ENCODE data around the gene TCF7L1.
"Not testable (repeated sequence)": the region's sequence is repeated elsewhere in the genome, so short reads cannot be mapped to it uniquely, and the experiment has no call there.

The TCF7L1 gene

DNA sequence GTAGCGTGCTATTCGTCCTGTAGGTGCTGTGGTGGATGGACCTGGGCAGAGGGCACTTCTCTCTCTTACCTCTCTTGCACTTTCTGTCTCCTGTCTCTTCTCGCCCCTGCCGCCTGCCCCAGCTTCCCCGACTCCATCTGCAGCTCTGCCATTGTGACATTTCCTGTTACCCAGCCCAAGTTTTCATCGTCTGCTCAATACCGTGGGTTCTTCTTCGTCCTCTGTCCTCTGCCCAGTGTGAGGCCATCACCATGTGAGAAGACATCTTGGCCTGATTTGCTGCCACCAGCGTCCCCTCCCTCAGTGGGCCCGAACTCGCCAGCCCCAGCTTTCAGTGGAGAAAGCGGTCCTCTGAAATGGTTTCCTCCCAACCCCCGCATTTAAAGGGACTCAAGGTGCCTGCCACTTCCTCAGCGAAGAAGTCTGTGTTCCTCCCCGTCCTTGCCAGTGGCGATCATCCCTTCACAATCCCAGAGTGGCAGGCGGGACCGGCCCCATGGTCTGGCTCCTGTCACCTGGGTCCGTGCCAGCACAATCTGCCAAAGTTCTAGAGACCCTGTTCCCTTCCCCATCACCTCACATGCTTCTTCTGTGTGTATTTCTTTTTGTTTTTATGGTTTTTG lies 176.6 kb downstream of the TCF7L1 start:
- DNase-seq: no peak
- Mint-ChIP-seq H3K4me3 (peak overlapping the region; percentile 71 to 88), H3K4me1 (peaks cover 56% of the 10 kb centered on the region)

GRCh38 chr2:85310330-85310729 lies 177.1 kb downstream of the TCF7L1 start:
- peak overlapping the region; percentile 71 to 88 for H3K4me3 Mint-ChIP-seq
- no peaks in the 10 kb centered on the region for H3K9me3 Mint-ChIP-seq
- ATAC-seq (no peak), DNase-seq (no peak)
- H3K4me1 Mint-ChIP-seq: peaks cover 58% of the 10 kb centered on the region
- peak overlapping the region in 1 of 2 donors; percentile 86 for H3K27ac Mint-ChIP-seq
- H3K27me3 Mint-ChIP-seq: no peaks in the 10 kb centered on the region

More for the DNA sequence above, 176.6 kb downstream of the TCF7L1 start:
- Mint-ChIP-seq H3K27ac (peak overlapping the region; percentile 30 to 86), H3K9me3 (no peaks in the 10 kb centered on the region), H3K27me3 (no peaks in the 10 kb centered on the region)
- ATAC-seq: peak; percentile 19

DNA sequence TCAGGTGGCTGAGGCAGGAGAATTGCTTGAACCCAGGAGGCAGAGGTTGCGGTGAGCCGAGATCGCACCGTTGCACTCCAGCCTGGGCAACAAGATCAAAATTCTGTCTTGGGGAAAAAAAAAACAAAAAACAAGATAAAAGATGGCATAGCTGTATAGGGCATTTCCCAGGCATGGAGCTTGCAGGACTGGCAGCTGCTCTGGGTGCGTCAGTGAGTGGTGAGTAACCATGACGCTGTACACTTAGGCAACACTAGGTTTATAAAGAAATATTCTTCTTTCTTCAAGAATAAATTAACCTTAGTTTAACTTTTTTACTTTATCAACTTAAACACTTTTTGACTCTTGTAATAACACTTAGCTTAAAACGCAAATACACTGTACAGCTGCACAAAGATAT lies 179.2 kb downstream of the TCF7L1 start:
- Mint-ChIP-seq H3K4me1 (peaks cover 47% of the 10 kb centered on the region), H3K27me3 (no peaks in the 10 kb centered on the region), H3K9me3 (no peaks in the 10 kb centered on the region), H3K27ac (peak overlapping the region in 1 of 2 donors; percentile 8), H3K4me3 (no peak overlapping the region)
- ATAC-seq (no peak), DNase-seq (no peak)

DNA sequence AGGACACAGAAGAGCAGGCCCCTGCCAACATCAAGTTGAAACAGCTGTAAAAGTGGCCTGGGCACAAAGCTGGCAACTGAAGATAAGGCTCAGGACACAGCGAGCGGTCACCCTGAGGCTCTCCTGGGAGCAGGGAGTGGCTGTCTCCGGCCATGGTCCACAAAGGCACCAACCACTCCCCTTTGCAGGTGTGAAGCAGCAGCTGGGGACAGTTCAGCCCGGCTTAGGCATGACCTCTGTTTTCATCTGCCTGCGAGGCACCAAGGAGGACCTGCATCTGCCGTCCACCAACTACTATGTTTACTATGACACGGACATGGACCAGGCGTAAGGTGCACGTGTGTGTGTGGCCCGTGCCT lies 181.7 kb downstream of the TCF7L1 start:
- H3K27me3 Mint-ChIP-seq: no peaks in the 10 kb centered on the region
- DNase-seq (no peak), ATAC-seq (no peak)
- no peak overlapping the region for H3K4me3 Mint-ChIP-seq
- H3K27ac Mint-ChIP-seq: peak overlapping the region in 1 of 2 donors; percentile 41
- no peaks in the 10 kb centered on the region for H3K9me3 Mint-ChIP-seq
- H3K4me1 Mint-ChIP-seq: peaks cover 46% of the 10 kb centered on the region

DNA sequence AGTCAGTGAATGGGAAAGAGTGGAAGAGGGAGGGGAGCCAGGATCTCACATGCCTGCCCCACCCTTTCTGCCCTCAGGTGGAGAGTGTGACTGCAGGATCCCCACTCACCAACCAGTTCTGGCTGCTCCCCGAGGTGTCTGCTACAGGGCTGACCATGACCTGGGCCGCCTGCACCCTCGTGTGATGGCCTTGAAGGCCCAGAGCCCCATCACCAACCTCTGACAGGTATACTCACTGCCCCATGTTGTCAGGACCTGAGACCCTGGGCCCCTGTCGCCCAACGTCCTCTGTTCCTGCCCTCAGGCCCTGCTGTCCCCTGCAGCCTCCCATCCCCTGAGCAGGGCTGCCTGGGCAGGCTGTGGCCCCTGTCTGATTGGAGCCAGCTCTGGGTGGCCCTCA lies 182.7 kb downstream of the TCF7L1 start:
- H3K27me3 Mint-ChIP-seq, DNase-seq, H3K9me3 Mint-ChIP-seq, H3K4me3 Mint-ChIP-seq, ATAC-seq: not testable (repeated sequence)
- Mint-ChIP-seq H3K4me1 (peaks cover 49% of the 10 kb centered on the region), H3K27ac (peak overlapping the region in 1 of 2 donors; percentile 87)

DNA sequence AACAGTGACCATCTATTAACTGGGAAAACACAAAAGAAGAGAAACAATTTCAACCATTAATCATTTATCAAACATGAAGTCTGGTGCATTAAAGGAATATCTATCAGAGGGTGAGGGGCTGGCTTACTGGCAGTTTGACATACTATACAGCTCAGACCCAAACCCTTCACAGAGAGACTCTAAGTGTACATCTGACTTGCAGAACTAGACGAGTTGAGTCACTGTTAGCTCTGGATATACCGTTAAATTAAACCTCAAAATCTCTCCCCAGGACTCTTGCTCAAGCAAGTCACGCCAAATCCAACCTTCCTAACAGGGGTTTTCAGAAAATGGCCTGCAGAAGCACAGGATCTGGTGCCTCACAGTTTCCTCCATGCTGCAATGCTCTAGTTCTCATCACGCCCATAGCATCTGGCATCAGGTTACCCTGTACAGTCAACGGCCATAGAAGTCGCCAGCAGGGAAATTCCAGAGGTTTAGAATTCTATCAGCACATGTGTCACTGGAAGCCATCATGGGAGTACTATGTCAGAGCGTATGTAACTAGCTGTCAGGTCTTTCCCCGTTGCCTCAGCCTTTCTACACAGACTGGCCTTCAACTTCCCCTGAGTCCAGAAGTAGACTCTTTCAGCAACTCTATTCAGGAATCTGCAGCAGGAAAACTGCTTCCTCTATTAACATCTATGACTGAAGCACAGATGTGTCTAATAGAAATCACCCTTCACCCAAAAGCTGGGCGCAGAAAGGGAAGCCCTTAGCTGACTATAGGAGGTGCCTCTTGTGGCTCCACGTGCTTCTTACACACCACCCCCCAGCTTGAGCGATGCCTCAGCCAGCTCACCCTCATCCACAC lies 185.3 kb downstream of the TCF7L1 start:
- Mint-ChIP-seq H3K4me3 (peak overlapping the region; percentile 47 to 63), H3K27me3 (no peaks in the 10 kb centered on the region), H3K27ac (peak overlapping the region; percentile 44 to 87), H3K9me3 (no peaks in the 10 kb centered on the region), H3K4me1 (peaks cover 72% of the 10 kb centered on the region)
- ATAC-seq (peak; percentile 94), DNase-seq (peak in 1 of 2 donors; percentile 66)

DNA sequence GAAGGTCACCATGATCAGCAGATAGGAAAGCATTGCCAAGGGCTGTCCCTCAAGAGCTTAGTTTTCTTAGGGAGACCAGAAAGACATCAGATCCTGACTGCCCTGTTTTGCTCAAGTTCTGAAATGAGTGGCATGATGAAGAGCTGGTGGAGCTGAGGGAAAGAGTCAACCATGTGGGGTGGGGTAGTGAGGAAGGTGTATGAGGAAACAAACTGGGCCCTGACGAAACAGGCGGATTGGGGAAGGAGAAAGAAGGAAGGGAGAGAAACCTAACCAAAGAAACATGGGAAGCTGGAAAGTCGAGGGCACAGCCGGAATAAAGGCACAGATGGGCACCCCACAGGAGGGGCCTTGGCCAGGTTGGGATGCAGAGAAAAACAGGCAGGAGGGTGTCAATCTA lies 186.6 kb downstream of the TCF7L1 start:
- H3K4me1 Mint-ChIP-seq: peaks cover 75% of the 10 kb centered on the region
- DNase-seq: no peak
- peak overlapping the region; percentile 47 to 63 for H3K4me3 Mint-ChIP-seq
- no peaks in the 10 kb centered on the region for H3K9me3 Mint-ChIP-seq
- no peak for ATAC-seq
- H3K27me3 Mint-ChIP-seq: no peaks in the 10 kb centered on the region
- peak overlapping the region; percentile 10 to 55 for H3K27ac Mint-ChIP-seq

DNA sequence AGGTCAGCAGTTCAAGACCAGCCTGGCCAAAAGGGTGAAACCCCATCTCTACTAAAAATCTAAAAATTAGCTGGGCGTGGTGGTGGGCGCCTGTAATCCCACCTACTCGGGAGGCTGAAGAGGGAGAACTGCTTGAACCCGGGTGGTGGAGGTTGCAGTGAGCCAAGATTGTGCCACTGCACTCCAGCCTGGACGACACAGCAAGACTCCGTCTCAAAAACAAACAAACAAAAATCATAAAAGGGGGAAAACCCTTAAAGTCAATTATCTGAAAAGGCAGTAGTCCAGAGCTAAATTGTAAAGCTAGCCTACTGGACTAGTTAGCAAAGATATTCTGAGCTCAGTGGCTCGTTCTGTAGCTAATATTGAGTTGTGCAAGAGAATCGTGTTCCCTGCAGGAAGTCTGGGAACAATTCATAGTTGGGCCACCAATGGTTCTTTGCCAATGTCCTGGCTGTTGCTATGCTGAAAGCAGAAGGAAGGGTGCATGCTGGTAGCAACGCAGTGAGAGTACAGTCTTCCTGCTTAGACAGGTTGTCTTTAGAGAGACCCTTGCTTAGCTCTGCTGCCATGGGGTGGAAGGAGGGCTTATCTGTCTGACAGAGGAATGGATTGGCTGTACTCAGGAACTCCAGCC lies 190.3 kb downstream of the TCF7L1 start:
- Mint-ChIP-seq H3K4me1 (peaks cover 69% of the 10 kb centered on the region), H3K27ac (peak overlapping the region in 1 of 2 donors; percentile 61), H3K4me3 (peak overlapping the region; percentile 95 to 97), H3K27me3 (no peaks in the 10 kb centered on the region), H3K9me3 (no peaks in the 10 kb centered on the region)
- DNase-seq: no peak
- no peak for ATAC-seq

DNA sequence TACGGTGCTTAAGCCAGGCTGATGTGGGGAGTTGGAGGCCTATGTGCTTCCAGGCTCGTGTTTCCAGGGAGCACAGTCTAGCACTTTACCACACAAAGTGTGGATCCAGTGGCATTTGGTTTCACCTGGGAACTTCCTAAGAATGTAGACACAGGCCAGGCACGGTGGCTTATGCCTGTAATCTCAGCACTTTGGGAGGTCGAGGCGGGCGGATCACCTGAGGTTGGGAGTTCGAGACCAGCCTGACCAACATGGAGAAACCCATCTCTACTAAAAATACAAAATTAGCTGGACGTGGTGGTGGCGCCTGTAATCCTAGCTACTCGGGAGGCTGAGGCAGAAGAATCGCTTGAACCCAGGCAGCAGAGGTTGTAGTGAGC lies 190.8 kb downstream of the TCF7L1 start:
- Mint-ChIP-seq H3K4me1 (peaks cover 69% of the 10 kb centered on the region), H3K27ac (peak overlapping the region in 1 of 2 donors; percentile 61), H3K4me3 (peak overlapping the region; percentile 95 to 97)
- not testable (repeated sequence) for H3K27me3 Mint-ChIP-seq, H3K9me3 Mint-ChIP-seq, ATAC-seq, DNase-seq

DNA sequence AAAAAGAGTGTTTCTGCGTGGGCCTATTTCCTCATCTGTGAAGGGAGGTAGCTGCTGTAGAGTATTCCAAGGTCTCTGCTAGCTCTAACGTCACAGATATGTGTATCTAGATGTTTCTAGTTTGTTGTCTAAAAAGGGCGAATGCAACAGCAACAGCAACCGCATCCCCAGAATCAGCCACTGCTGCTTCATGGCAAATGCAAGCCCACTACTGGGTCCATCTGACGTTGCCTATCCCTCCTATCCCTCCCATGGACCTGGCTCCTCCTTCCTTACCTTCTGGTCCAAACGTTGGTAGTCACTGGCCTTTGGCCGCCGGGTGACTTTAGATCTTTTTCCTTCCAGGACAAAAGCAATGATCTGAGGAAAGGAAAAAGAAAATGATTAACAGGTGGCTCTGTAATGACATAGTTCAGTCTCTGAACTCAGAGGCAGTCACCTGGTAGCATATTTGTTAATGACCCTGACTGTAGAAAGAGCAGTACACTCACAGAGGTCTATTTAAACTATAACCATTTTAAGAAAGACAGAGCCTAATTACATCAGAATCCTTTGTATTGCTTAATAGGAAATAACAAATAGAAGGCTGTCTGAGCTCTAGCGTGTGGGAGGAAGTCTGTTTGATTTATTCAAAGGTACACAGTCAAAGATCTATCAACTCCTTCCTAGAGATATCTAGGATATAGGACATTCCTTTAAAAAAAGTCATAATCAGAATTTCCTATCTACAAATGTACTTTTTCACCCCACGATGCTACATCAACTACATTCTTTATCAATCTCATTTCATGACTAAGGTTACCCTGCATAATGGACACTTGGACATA lies 191.7 kb downstream of the TCF7L1 start:
- ATAC-seq: no peak
- H3K27ac Mint-ChIP-seq: peak overlapping the region; percentile 84 to 100
- peaks cover 66% of the 10 kb centered on the region for H3K4me1 Mint-ChIP-seq
- no peaks in the 10 kb centered on the region for H3K9me3 Mint-ChIP-seq
- no peaks in the 10 kb centered on the region for H3K27me3 Mint-ChIP-seq
- DNase-seq: no peak
- peak overlapping the region; percentile 95 to 97 for H3K4me3 Mint-ChIP-seq

DNA sequence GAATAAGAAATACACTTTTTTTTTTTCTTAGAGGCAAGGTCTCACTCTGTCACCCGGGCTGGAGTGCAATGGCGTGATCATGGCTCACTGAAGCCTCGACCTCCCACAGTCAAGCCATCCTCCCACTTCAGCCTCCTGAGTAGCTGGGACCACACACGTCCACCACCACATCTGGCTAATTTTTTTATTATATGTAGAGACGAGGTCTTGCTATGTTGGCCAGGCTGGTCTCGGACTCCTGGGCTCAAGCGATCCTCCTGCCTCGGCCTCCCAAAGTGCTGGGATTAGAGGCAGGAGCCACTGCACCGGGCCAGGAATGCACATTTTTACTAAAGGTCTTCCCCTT lies 192.2 kb downstream of the TCF7L1 start:
- Mint-ChIP-seq H3K4me3 (peak overlapping the region; percentile 95 to 97), H3K27ac (peak overlapping the region; percentile 84 to 100), H3K4me1 (peaks cover 60% of the 10 kb centered on the region), H3K9me3 (no peaks in the 10 kb centered on the region), H3K27me3 (no peaks in the 10 kb centered on the region)
- ATAC-seq (no peak), DNase-seq (no peak)

GRCh38 chr2:85326406-85327159 lies 193.4 kb downstream of the TCF7L1 start:
- Mint-ChIP-seq H3K4me1 (peaks cover 54% of the 10 kb centered on the region), H3K9me3 (no peaks in the 10 kb centered on the region), H3K4me3 (peak overlapping the region; percentile 95 to 97), H3K27me3 (no peaks in the 10 kb centered on the region), H3K27ac (peak overlapping the region; percentile 99 to 100)
- DNase-seq (peak; percentile 56 to 59), ATAC-seq (peak; percentile 44)

DNA sequence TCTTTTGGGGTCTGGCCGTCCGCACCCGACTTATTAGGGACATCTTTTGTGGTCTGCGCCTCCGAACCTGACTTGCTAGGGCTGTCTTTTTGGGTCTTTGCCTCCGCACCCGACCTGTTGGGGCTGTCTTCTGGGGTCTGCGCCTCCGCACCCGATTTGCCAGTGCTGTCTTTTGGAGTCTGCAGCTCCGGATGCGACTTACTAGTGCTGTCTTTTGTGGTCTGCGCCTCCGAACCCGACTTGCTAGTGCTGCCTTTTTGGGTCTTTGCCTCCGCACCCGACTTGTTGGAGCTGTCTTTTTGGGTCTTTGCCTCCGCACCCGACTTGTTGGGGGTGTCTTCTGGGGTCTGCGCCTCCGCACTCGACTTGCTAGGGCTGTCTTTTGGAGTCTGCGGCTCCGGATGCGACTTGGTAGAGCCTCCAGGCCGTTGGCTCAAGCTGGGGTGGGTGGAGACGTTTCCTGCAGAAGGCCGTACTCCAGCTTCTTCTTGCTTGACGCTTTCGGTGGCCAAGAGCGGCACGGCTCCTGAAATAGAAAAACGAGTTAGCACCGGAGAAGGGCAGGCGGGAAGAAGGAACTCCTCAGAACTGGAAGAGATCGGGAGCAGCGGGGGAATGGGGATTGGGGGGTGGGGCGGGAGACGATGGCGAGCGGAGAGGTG lies 194.1 kb downstream of the TCF7L1 start:
- DNase-seq (peak; percentile 61 to 71), ATAC-seq (peak; percentile 66)
- Mint-ChIP-seq H3K9me3 (no peaks in the 10 kb centered on the region), H3K4me1 (peaks cover 49% of the 10 kb centered on the region), H3K27ac (peak overlapping the region; percentile 99 to 100), H3K4me3 (peak overlapping the region; percentile 95 to 97), H3K27me3 (no peaks in the 10 kb centered on the region)
